Transverse colon (tissue), 4 donors: ENCODE results near the gene INTS2. TPM values are rescaled to one million over a fixed set of nuclear protein-coding genes. Genes with fewer than 3 reads are reported as not detected.

Source experiments
- DNase-seq: peaks from one replicate; pipeline ENCODE4 v3.0.0-alpha.2; 2019
- H3K27ac ChIP-seq, 4 donors: fragments of 200-600 bp; sonication (generic); 2 replicates each; pipeline ENCODE4 v1.5.1; 2016 to 2018; ENCODE audit warnings: inconsistent platforms in 4 of 4
- H3K27me3 ChIP-seq: fragments of 200-600 bp; sonication (generic); 2 replicates; pipeline ENCODE4 v1.5.1; 2017; ENCODE audit warnings: inconsistent platforms
- H3K36me3 ChIP-seq, 4 donors: fragments of 200-600 bp; sonication (generic); 2 replicates each; pipeline ENCODE4 v1.5.1; 2017 to 2019; ENCODE audit warnings: inconsistent platforms in 4 of 4
- H3K4me1 ChIP-seq, 4 donors: fragments of 200-600 bp; sonication (generic); 2 replicates each; pipeline ENCODE4 v1.5.1; 2017 to 2020; ENCODE audit warnings: inconsistent platforms in 4 of 4
- H3K4me3 ChIP-seq, 4 donors: fragments of 200-600 bp; sonication (generic); 1 replicate in 1 of 4; 2 replicates in 3 of 4; pipeline versions ENCODE4 v1.5.1 to v1.6.1; 2017 to 2019; ENCODE audit warnings: inconsistent platforms in 4 of 4
- H3K9me3 ChIP-seq, 2 donors: fragments of 200-600 bp; sonication (generic); 2 replicates each; pipeline ENCODE4 v1.5.1; 2017 to 2019; ENCODE audit warnings: inconsistent platforms in 2 of 2
- CTCF ChIP-seq, 5 experiments: fragments of 200-600 bp in 3 of 5; fragments of 450-650 bp in 2 of 5; sonication (generic) in 3 of 5; IDR thresholded peaks; 1 replicate in 2 of 5; 2 replicates in 3 of 5; pipeline ENCODE4 v1.5.1; 2016 to 2017; ENCODE audit warnings: antibody characterized with exemption in 5 of 5, inconsistent platforms in 3 of 5, mild to moderate bottlenecking in 2 of 5, moderate library complexity in 1 of 5
- EP300 ChIP-seq: sonication (generic); formaldehyde crosslinking; IDR thresholded peaks from one replicate; pipeline ENCODE4 v1.6.1; 2017; ENCODE audit warnings: antibody characterized with exemption, low read depth
- POLR2A ChIP-seq: fragments of 450-650 bp; IDR thresholded peaks from one replicate; pipeline ENCODE4 v1.6.1; 2016; ENCODE audit warnings: antibody characterized with exemption, mild to moderate bottlenecking, moderate library complexity
- POLR2AphosphoS5 ChIP-seq, 3 donors: sonication (generic); formaldehyde crosslinking; IDR thresholded peaks; one replicate each; pipeline ENCODE4 v1.6.1; 2016; ENCODE audit warnings: antibody characterized with exemption in 3 of 3
- WGBS, 2 donors: methylation state at CpG; one replicate each; pipeline ENCODE4 v1.1.5; 2018; ENCODE audit warnings: low coverage in 1 of 2; 5-methylcytosine and 5-hydroxymethylcytosine counted together
- in situ Hi-C, 4 donors: fragments of 200-750 bp; cut with MboI; loops; one replicate each; pipeline versions ENCODE4 v1.15.0 to v1.15.1; 2017; ENCODE audit warnings: low sequenced_read_pairs in 3 of 4, low pct_ligation_motif_present in 1 of 4, low pct_unique_long_range_greater_than_20kb in 1 of 4
- intact Hi-C: fragments of 100-400 bp; cut with DNase I; formaldehyde crosslinking; loops from one replicate; pipeline ENCODE4 v1.15.1; 2023; ENCODE audit warnings: low total_unique reads
- small RNA-seq, 4 donors: library from RNA; depleted of rRNA; stranded (forward); fragments of <200 nt; gene quantifications; one replicate each; pipeline ENCODE3, GENCODE V24; 2016
- total RNA-seq, 4 donors: library from RNA; depleted of rRNA; stranded (reverse); fragments of >200 nt; gene quantifications; one replicate each; pipeline ENCODE4 v1.1.0, GENCODE V29; 2016

INTS2 gene
- total RNA-seq, 4 donors from 2014 or later, result 1.9 to 17.7 (median 7.9) TPM

GRCh38 chr17:61817452-61817851, 110.3 kb downstream of the INTS2 start:
- Histone ChIP-seq H3K27me3 (no peaks in the 10 kb centered on the region), H3K36me3 (no peaks in the 10 kb centered on the region), H3K27ac (no peak overlapping the region), H3K4me1 (no peaks in the 10 kb centered on the region), H3K4me3 (no peak overlapping the region), H3K9me3 (no peaks in the 10 kb centered on the region)
- no peak for DNase-seq
- intact Hi-C loops (no loop called here), in situ Hi-C loops (no loop called here)
- 97 to 99% methylated on average over 3 of the region's 3 CpGs for whole genome bisulfite sequencing, 2 donors
- TF ChIP-seq POLR2A (no peak), CTCF (IDR thresholded peaks at IDR 0.05) (no peak), EP300 (no peak), POLR2AphosphoS5 (IDR thresholded peaks at IDR 0.05) (no peak)

GRCh38 chr17:61816538-61816937, 111.2 kb downstream of the INTS2 start:
- no peaks in the 10 kb centered on the region for H3K27me3 ChIP-seq
- intact Hi-C loops, result no loop called here
- DNase-seq, result no peak
- H3K9me3 ChIP-seq, result no peaks in the 10 kb centered on the region
- TF ChIP-seq EP300 (no peak), CTCF (IDR thresholded peaks at IDR 0.05) (no peak), POLR2AphosphoS5 (IDR thresholded peaks at IDR 0.05) (no peak), POLR2A (no peak)
- no peak overlapping the region for H3K27ac ChIP-seq
- H3K4me3 ChIP-seq, result no peak overlapping the region
- in situ Hi-C loops, result no loop called here
- no peaks in the 10 kb centered on the region for H3K36me3 ChIP-seq
- WGBS, 2 donors, result 56 to 63% methylated on average over 4 of the region's 4 CpGs
- H3K4me1 ChIP-seq, result no peaks in the 10 kb centered on the region

DNA sequence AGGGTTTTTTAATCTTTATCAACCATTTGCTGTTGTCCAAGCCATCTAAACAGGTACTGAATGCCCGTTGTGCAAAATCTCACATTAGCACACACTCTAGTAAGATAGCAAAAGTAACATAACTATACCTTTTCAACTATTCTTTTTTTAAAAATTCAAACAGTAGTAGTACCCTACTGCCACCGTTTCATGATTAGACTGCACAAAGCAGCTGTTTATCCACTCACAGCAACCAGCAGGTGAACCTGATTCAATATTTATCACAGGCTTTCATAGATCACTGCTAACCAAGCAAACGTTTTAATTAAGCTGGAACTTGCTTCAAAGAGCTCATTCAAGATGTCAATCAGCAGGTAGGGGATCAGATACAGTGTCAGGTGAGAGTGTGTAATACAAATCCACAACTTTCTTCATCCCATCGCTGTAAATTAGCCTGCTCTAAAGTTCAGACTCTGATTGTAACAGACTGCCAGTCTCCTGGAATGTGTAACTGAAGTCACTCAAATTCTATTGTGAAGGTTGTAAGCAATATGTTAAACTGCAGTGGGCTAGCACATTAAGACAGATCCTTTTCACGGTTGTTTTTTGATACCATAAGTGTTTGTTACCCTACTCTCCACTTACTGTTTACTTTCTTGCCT, 111.8 kb downstream of the INTS2 start:
- intact Hi-C loops (no loop called here), in situ Hi-C loops (no loop called here)
- H3K27ac ChIP-seq, result no peak overlapping the region
- DNase-seq, result no peak
- no peaks in the 10 kb centered on the region for H3K9me3 ChIP-seq
- TF ChIP-seq POLR2AphosphoS5 (IDR thresholded peaks at IDR 0.05), result no peak
- H3K4me3 ChIP-seq, result no peak overlapping the region
- H3K27me3 ChIP-seq, result no peaks in the 10 kb centered on the region
- 41 to 57% methylated on average over 3 to 5 of the region's 5 CpGs for WGBS, 2 donors
- H3K36me3 ChIP-seq, result no peaks in the 10 kb centered on the region
- no peaks in the 10 kb centered on the region for H3K4me1 ChIP-seq

Small RNAs within 50 kb of the gene (small RNA-seq; reads per million reads assigned to genes)
- gene RF00019, result 0 reads per million in 4 donors

Other genes starting within 250 kb of the INTS2 start
- gene BRIP1, start 64.5 kb downstream of the INTS2 start, total RNA-seq, result 1 to 10 TPM in 3 of 4 donors, under 1 TPM in 1; 0.80 to 1.9 (median 1.2) TPM
- gene MED13, start 137.3 kb upstream of the INTS2 start, total RNA-seq, result 100 to 1,000 TPM in 3 of 4 donors, 10 to 100 TPM in 1; 75.0 to 131 (median 105) TPM